ENCODE results near the gene MSH6. TPM values are rescaled to one million over a fixed set of nuclear protein-coding genes. Genes with fewer than 3 reads are reported as not detected.
A peak's percentile ranks its signal among the peaks of the same experiment; 100 is the strongest.

MSH6 gene
- total and polyA plus RNA-seq, 2 of the 8 experiments (the other 6 are each of a cell fraction or from before 2014, with no cell fraction given) = 45.8 to 301 TPM

DNA sequence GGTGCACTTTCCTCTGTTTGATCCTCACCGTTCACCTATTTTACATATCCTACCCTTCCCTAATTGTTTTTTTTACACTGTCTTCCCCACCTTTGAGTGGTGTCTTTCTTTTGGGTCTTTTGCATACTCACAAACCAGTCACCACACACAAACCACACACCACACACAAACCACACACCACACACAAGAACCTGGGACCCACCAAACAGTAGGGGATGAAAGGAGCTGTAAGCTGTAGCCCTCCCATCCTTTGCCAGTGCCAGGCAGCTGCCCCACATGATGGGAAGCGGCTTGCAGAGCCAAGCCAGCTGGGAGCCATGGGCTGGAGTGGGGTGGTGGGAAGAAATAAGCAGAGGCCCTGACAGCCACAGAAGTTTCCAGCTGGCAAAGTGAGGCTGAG, 38.9 kb upstream of the MSH6 start:
- WGBS, 2 experiments (ENCODE audit: extremely low coverage in 1 of 2, insufficient coverage in 1 of 2, insufficient read length in 1 of 2, insufficient replicate concordance in 2 of 2, low coverage in 1 of 2, low lambda C conversion rate in 2 of 2, missing lambda C conversion rate in 1 of 2) = 93 to 100% methylated on average over 1 to 2 of the region's 2 CpGs
- no peaks in the 10 kb centered on the region for H3K79me2 ChIP-seq (ENCODE audit: control insufficient read depth in 1 of 2, insufficient read depth in 2 of 2, low read length in 2 of 2)
- H3K56ac ChIP-seq (replicated peaks; ENCODE audit: insufficient read length, low read depth, low read length) = no peak overlapping the region
- ChIA-PET POLR2A (ENCODE audit: partially characterized antibody) (no interaction called here), CTCF (ENCODE audit: partially characterized antibody) (interaction anchor here (0.8 to 1.5 kb wide), 5 partner anchors 8 to 155 kb away, joined by 3 to 6 read pairs (median 3); no protein-coding TSS in a partner anchor)
- no peak for DNase-seq (ENCODE audit: low read depth in 1 of 2, low spot score in 2 of 2)
- no peaks in the 10 kb centered on the region for H3K23me2 ChIP-seq (ENCODE audit: low read depth, low read length)
- H3K9me3 ChIP-seq (ENCODE audit: insufficient read depth in 2 of 2, low read depth in 1 of 2, low read length in 1 of 2) = peaks cover 22 to 23% of the 10 kb centered on the region in 2 experiments
- H3K79me1 ChIP-seq (ENCODE audit: low read depth, low read length) = no peaks in the 10 kb centered on the region
- H3K4ac ChIP-seq (replicated peaks; ENCODE audit: insufficient read length, low read depth, low read length) = no peak overlapping the region
- no peak overlapping the region for H4K91ac ChIP-seq (replicated peaks; ENCODE audit: insufficient read length, low read length)
- H2BK20ac ChIP-seq (ENCODE audit: low read length) = 0 out of 2 replicates have a peak overlapping the region, but pooled peaks have one; percentile 27
- H2AFZ ChIP-seq (ENCODE audit: low read length) = no peak overlapping the region
- H3K18ac ChIP-seq (ENCODE audit: extremely low read depth, low read length) = no peak overlapping the region
- FAIRE-seq = no peak
- peaks cover 0 to 9% (median 0%) of the 10 kb centered on the region in 4 experiments; a peak in 2 of 7 replicates for H3K4me1 ChIP-seq (replicated peaks in 1 of 4; ENCODE audit: control insufficient read depth in 3 of 4, insufficient read depth in 4 of 4, low read length in 3 of 4)
- H4K5ac ChIP-seq (ENCODE audit: insufficient read length, low read depth, low read length) = no peak overlapping the region
- no peak overlapping the region for H2BK12ac ChIP-seq (ENCODE audit: low read depth, low read length)
- no peak overlapping the region; the same call in 1 of the 2 replicates for H2BK5ac ChIP-seq (ENCODE audit: low read depth, low read length)
- H2BK120ac ChIP-seq (replicated peaks; ENCODE audit: low read depth, low read length) = peak overlapping the region; percentile 20
- H2BK15ac ChIP-seq (ENCODE audit: low read length) = no peak overlapping the region; the same call in 1 of the 2 replicates
- no peak overlapping the region for H3K9ac ChIP-seq (replicated peaks in 1 of 4; ENCODE audit: extremely low read depth in 1 of 4, low read depth in 3 of 4, low read length in 3 of 4)
- no peak overlapping the region for H3K14ac ChIP-seq (ENCODE audit: insufficient read length)
- no peak overlapping the region for H4K8ac ChIP-seq (ENCODE audit: extremely low read depth, insufficient read depth, low read length)
- no peak overlapping the region for H3K4me3 ChIP-seq (ENCODE audit: extremely low read depth in 1 of 4, insufficient read depth in 2 of 4, low read depth in 3 of 4, low read length in 4 of 4)
- no peak overlapping the region for H2AK5ac ChIP-seq (ENCODE audit: low read depth, low read length)
- H3K23ac ChIP-seq (ENCODE audit: insufficient read length) = no peak overlapping the region
- H4K20me1 ChIP-seq (replicated peaks in 1 of 2; ENCODE audit: control insufficient read depth in 1 of 2, insufficient read depth in 2 of 2, low read length in 2 of 2) = no peaks in the 10 kb centered on the region
- H3K36me3 ChIP-seq (ENCODE audit: control insufficient read depth in 2 of 4, insufficient read depth in 4 of 4, low read length in 3 of 4) = peaks cover 0 to 6% (median 0%) of the 10 kb centered on the region in 4 experiments; a peak in 2 of 8 replicates
- no peak overlapping the region for H3K27ac ChIP-seq (ENCODE audit: low read depth, low read length)
- no peaks in the 10 kb centered on the region for H3K27me3 ChIP-seq (replicated peaks in 1 of 4; ENCODE audit: control insufficient read depth in 3 of 4, extremely low read depth in 1 of 4, insufficient read depth in 3 of 4, low read length in 3 of 4)
- no peak overlapping the region for H3K4me2 ChIP-seq (ENCODE audit: insufficient read depth in 1 of 2, low read depth in 2 of 2, low read length in 2 of 2)
- no peak for TF ChIP-seq CEBPB (IDR thresholded peaks at IDR 0.05; ENCODE audit: low read depth, low read length)
- no peak for TF ChIP-seq SP2 (IDR thresholded peaks at IDR 0.05; ENCODE audit: low read length)
- no peak for TF ChIP-seq USF2 (IDR thresholded peaks at IDR 0.05; ENCODE audit: low read length)
- TF ChIP-seq PHF8 (conservative IDR thresholded peaks at IDR 0.05; ENCODE audit: low read depth, low read length) = no peak
- no peak for TF ChIP-seq E2F6 (IDR thresholded peaks at IDR 0.05)
- TF ChIP-seq BCL11A (IDR thresholded peaks at IDR 0.05; ENCODE audit: low read depth in 2 of 2, low read length in 2 of 2) = no peak
- TF ChIP-seq KDM4A (IDR thresholded peaks at IDR 0.05; ENCODE audit: low read depth, low read length, severe bottlenecking) = no peak
- TF ChIP-seq CTBP2 (IDR thresholded peaks at IDR 0.05; ENCODE audit: borderline replicate concordance, insufficient read depth, insufficient read length, low read length) = no peak
- no peak for TF ChIP-seq TEAD4 (IDR thresholded peaks at IDR 0.05; ENCODE audit: low read depth, low read length)
- TF ChIP-seq EP300 (IDR thresholded peaks at IDR 0.05; ENCODE audit: borderline replicate concordance in 1 of 2, low read depth in 2 of 2, low read length in 2 of 2) = no peak
- no peak for TF ChIP-seq RBBP5 (IDR thresholded peaks at IDR 0.05; ENCODE audit: borderline replicate concordance, low read depth, low read length)

Data from H1 (cell line).